HL-60 (cell line): ENCODE data around the gene SLC35A3.

Experiments used
- GABPA ChIP-seq: IDR thresholded peaks from 2 replicates; pipeline ENCODE4 v1.6.1; 2012; ENCODE audit warnings: low read depth
- POLR2AphosphoS5 ChIP-seq: IDR thresholded peaks from 2 replicates; pipeline ENCODE4 v1.6.1; 2012; ENCODE audit warnings: low read depth
- SPI1 ChIP-seq: IDR thresholded peaks from 2 replicates; pipeline ENCODE4 v1.6.1; 2012; ENCODE audit warnings: low read depth, mild to moderate bottlenecking, borderline replicate concordance
- TF ChIP-seq, protein P1 (sequence below): IDR thresholded peaks from one replicate; pipeline ENCODE4 v1.5.1; 2011; ENCODE audit warnings: low read length, control low read depth, inconsistent platforms; ENCODE audit not compliant: insufficient read depth
- TF ChIP-seq, protein P2 (sequence below): IDR thresholded peaks from 2 replicates; pipeline ENCODE4 v1.6.1; 2012; ENCODE audit warnings: low read depth; ENCODE audit not compliant: insufficient replicate concordance

DNA sequence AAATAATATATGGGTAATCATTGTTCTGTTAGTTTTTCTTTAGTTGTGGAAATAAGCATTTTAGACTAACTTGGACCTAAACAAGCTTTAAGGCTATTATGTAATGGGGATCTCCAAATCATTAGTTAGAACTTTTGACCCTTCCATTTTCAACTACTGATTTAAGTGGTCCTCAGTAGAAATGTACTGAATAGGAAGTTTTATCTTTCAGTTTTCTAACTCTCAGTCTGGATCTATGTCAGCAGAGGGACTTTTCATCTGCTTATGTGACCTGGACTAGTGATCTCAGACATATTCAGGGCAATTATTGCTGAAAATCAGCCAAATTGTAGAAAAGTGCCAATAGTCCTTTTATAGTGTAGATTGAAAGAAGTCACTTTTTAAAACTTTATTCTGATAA lies 106.9 kb downstream of the SLC35A3 start:
- TF ChIP-seq, protein P1, sequence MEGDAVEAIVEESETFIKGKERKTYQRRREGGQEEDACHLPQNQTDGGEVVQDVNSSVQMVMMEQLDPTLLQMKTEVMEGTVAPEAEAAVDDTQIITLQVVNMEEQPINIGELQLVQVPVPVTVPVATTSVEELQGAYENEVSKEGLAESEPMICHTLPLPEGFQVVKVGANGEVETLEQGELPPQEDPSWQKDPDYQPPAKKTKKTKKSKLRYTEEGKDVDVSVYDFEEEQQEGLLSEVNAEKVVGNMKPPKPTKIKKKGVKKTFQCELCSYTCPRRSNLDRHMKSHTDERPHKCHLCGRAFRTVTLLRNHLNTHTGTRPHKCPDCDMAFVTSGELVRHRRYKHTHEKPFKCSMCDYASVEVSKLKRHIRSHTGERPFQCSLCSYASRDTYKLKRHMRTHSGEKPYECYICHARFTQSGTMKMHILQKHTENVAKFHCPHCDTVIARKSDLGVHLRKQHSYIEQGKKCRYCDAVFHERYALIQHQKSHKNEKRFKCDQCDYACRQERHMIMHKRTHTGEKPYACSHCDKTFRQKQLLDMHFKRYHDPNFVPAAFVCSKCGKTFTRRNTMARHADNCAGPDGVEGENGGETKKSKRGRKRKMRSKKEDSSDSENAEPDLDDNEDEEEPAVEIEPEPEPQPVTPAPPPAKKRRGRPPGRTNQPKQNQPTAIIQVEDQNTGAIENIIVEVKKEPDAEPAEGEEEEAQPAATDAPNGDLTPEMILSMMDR: no peak
- TF ChIP-seq POLR2AphosphoS5 (no peak), GABPA (no peak), SPI1 (no peak)
- TF ChIP-seq, protein P2, sequence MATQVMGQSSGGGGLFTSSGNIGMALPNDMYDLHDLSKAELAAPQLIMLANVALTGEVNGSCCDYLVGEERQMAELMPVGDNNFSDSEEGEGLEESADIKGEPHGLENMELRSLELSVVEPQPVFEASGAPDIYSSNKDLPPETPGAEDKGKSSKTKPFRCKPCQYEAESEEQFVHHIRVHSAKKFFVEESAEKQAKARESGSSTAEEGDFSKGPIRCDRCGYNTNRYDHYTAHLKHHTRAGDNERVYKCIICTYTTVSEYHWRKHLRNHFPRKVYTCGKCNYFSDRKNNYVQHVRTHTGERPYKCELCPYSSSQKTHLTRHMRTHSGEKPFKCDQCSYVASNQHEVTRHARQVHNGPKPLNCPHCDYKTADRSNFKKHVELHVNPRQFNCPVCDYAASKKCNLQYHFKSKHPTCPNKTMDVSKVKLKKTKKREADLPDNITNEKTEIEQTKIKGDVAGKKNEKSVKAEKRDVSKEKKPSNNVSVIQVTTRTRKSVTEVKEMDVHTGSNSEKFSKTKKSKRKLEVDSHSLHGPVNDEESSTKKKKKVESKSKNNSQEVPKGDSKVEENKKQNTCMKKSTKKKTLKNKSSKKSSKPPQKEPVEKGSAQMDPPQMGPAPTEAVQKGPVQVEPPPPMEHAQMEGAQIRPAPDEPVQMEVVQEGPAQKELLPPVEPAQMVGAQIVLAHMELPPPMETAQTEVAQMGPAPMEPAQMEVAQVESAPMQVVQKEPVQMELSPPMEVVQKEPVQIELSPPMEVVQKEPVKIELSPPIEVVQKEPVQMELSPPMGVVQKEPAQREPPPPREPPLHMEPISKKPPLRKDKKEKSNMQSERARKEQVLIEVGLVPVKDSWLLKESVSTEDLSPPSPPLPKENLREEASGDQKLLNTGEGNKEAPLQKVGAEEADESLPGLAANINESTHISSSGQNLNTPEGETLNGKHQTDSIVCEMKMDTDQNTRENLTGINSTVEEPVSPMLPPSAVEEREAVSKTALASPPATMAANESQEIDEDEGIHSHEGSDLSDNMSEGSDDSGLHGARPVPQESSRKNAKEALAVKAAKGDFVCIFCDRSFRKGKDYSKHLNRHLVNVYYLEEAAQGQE: no peak
